Activated CD8-positive, alpha-beta memory T cell treated with anti-CD3 and anti-CD28 coated beads, Interleukin-2, amount 10 ng/mL, durations not matched to agents 7 days and 5 days (primary cell): ENCODE data around the gene ZCCHC17. TPM values are rescaled to one million over a fixed set of nuclear protein-coding genes. Genes with fewer than 3 reads are reported as not detected.

Experiments used
- ATAC-seq: fragments of 150-1000 bp; cut with Tn5 transposase; one replicate; pipeline ENCODE4 v1.10.0; 2021; ENCODE audit warnings: moderate library complexity
- CTCF ChIA-PET: fragments of 350-600 bp; sonication (Branson Sonifier 250); formaldehyde crosslinking; loops from one replicate; lab custom pipeline; 2021; ENCODE audit warnings: antibody characterized with exemption; lab: Charles Lee
- DNase-seq: peaks from one replicate; pipeline ENCODE4 v3.0.0-alpha.2; 2020
- H3K27ac Mint-ChIP-seq: one replicate; pipeline ENCODE4 v1.8.0; 2021; ENCODE audit warnings: mild to moderate bottlenecking, mixed read lengths
- H3K27me3 Mint-ChIP-seq: one replicate; pipeline ENCODE4 v1.8.0; 2021; ENCODE audit warnings: mixed read lengths
- H3K36me3 Mint-ChIP-seq: one replicate; pipeline ENCODE4 v1.8.0; 2021; ENCODE audit warnings: mild to moderate bottlenecking, mixed read lengths
- H3K4me1 Mint-ChIP-seq: one replicate; pipeline ENCODE4 v1.8.0; 2021; ENCODE audit warnings: mixed read lengths
- H3K4me3 Mint-ChIP-seq: one replicate; pipeline ENCODE4 v1.8.0; 2021; ENCODE audit warnings: mild to moderate bottlenecking, moderate library complexity, mixed read lengths
- H3K9me3 Mint-ChIP-seq: one replicate; pipeline ENCODE4 v1.8.0; 2022; ENCODE audit warnings: low read depth, mixed read lengths
- total RNA-seq, 2 experiments: library from RNA; stranded (reverse); gene quantifications; one replicate each; pipeline ENCODE4 v1.2.3, GENCODE V29; 2021

The ZCCHC17 gene
- total RNA-seq, 2 experiments from 2014 or later: 23.7 to 24.0 TPM

DNA sequence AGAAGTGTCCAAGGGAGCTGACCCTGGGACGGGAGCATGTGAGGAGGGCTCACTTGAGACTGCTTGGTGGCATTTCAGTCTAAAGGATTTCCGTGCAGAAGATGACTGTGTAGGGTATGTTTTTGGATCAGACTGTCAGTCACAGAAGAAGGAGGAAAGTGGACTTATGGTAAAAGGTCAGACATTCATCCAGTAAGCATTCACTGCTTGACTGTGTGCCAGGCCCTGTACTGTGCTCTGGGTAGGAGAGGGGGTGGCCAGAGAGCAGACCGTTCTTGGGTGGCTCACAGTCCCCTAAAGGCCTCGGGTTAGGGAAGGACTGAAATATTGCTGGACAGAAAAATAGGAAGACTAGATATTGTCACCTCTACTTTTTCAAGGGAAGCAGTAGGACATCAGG is 114.0 kb downstream of the ZCCHC17 start:
- CTCF ChIA-PET: interaction anchor here (2.9 kb wide), 1 partner anchor 16 kb away, joined by 10 read pairs; no protein-coding TSS in a partner anchor
- H3K36me3 Mint-ChIP-seq: peaks cover 1% of the 10 kb centered on the region
- H3K27me3 Mint-ChIP-seq: peaks cover 58% of the 10 kb centered on the region
- H3K27ac Mint-ChIP-seq: no peak overlapping the region
- no peak overlapping the region for H3K4me3 Mint-ChIP-seq
- no peak for ATAC-seq
- H3K4me1 Mint-ChIP-seq: peaks cover 9% of the 10 kb centered on the region
- DNase-seq: no peak
- H3K9me3 Mint-ChIP-seq: no peaks in the 10 kb centered on the region

DNA sequence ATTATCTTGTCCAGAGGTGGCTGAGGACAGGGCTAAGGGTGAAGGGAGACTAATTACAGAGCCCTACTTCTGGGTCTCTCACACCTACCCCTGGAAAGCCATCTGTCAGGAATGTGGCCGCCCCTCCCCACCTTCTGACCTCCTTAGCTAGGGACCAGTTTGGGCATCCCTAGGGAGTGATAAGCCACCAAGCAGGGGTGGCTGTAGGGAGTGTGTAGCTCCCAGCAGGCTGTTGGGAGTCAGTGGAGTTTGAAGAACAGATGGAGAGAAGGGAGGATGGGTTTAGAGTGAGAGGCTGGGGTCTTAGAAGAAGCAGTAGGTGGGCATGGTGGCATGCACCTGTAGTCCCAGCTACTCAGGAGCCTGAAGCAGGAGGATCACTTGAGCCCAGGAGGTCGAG is 115.4 kb downstream of the ZCCHC17 start:
- H3K9me3 Mint-ChIP-seq: no peaks in the 10 kb centered on the region
- CTCF ChIA-PET: interaction anchor here (1.7 to 2.9 kb wide), 2 partner anchors 11 to 17 kb away, joined by 6 to 10 read pairs; no protein-coding TSS in a partner anchor
- H3K27me3 Mint-ChIP-seq: peaks cover 67% of the 10 kb centered on the region

DNA sequence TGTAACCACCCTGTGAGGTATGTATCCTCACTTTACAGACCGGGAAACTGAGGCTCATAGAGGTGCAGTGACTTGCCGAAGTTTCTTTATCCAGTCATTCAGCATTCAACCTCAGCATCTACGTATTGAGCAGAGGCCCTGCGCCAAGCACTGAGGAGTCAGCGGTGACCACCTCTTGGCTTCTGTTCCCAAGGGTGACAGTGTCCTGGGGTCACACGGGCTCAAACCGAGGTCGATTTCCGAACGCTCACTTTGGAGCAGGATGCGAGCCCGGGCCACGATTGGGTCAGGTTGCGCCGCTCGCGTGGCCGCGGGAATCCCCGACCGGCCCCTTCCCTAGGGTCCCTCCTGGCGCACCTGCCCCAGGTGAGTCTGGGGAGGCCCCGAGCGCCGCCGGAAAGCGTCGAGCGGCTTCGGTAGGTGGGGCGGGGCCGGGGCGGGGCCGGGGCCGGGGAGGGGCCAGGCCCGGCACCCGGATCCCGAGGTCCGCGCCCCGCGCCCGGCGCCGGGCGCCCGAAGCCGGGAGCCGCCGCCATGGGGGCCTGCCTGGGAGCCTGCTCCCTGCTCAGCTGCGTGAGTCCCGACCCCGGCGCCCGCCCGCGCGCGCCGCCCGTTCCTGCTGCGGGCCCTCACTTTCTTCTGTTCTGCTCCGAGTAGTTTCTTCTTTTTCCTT is 116.0 kb downstream of the ZCCHC17 start, which contains the start of gene SERINC2:
TSS of gene SERINC2 (plus strand) at position 482 of the 673 bp plus-strand sequence. CDS start at position 535, 53 bp downstream.
- peak within 1 kb of the TSS; percentile 77 for H3K4me3 Mint-ChIP-seq
- H3K27me3 Mint-ChIP-seq: peaks cover 71% of the 10 kb centered on the region
- H3K36me3 Mint-ChIP-seq: peaks cover 1% of the 10 kb centered on the region
- CTCF ChIA-PET: interaction anchor here (1.7 to 2.9 kb wide), 3 partner anchors 10 to 18 kb away, joined by 6 to 7 read pairs (median 7); no protein-coding TSS in a partner anchor
- ATAC-seq: peak; percentile 54
- DNase-seq: no peak
- no peak within 1 kb of the TSS for H3K27ac Mint-ChIP-seq
- peaks cover 9% of the 10 kb centered on the region for H3K4me1 Mint-ChIP-seq
- H3K9me3 Mint-ChIP-seq: no peaks in the 10 kb centered on the region

More for the DNA sequence above, 115.4 kb downstream of the ZCCHC17 start:
- DNase-seq: no peak
- peak overlapping the region; percentile 25 for H3K4me3 Mint-ChIP-seq
- peaks cover 9% of the 10 kb centered on the region for H3K4me1 Mint-ChIP-seq
- ATAC-seq: no peak
- H3K36me3 Mint-ChIP-seq: peaks cover 1% of the 10 kb centered on the region
- no peak overlapping the region for H3K27ac Mint-ChIP-seq

DNA sequence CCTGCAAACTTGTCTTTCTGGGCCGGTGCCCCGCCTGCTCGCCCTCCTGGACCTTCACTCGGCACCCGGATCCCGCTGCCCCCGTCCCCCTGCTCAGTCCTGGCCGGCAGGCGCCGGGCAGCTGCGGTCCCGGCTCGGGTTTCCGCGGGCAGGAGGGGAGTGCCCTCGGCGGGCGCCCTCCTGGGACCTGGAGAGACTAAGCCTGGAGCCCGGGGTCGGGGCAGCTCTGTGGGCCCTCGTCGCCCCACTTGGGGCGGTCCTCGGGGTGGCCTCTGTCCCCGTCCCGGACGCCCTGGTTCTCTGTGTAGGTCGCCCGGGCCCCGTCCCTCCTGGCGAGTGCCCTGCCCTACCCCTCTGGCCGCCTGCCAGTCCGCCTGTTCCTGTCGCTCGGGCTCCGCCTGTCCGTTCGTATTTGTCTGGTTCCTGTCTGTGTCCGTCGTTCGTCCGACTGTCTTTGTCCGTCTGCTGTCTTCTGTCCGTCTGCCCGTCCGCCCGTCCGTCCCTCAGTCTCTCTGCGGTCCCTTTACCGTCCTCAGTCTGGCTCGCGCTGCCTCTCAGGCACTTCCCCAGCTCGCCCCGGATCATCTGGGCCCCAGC is 116.7 kb downstream of the ZCCHC17 start:
- Mint-ChIP-seq H3K36me3 (peaks cover 1% of the 10 kb centered on the region), H3K4me1 (peaks cover 9% of the 10 kb centered on the region), H3K27ac (no peak overlapping the region), H3K27me3 (peaks cover 71% of the 10 kb centered on the region), H3K9me3 (no peaks in the 10 kb centered on the region), H3K4me3 (peak overlapping the region; percentile 77)
- DNase-seq: no peak
- ATAC-seq: peak; percentile 57
- CTCF ChIA-PET: interaction anchor here (1.8 to 2.9 kb wide), 2 partner anchors 9 to 19 kb away, joined by 7 read pairs; no protein-coding TSS in a partner anchor

Other genes with a start within 250 kb of the ZCCHC17 start
- gene PUM1, start 231.3 kb upstream of the ZCCHC17 start, total RNA-seq: 100 to 1,000 TPM; 112 to 113 TPM
- gene NKAIN1, start 57.1 kb upstream of the ZCCHC17 start, total RNA-seq: under 1 TPM; 0.26 to 0.79 TPM
- gene SNRNP40, start 244 bp upstream of the ZCCHC17 start, total RNA-seq: 100 to 1,000 TPM in 1 of 2 experiments, 10 to 100 TPM in 1; 98.6 to 112 TPM
- gene FABP3, start 76.0 kb downstream of the ZCCHC17 start, total RNA-seq: not detected
- under 1 TPM in 1 of 2 experiments, not detected in 1; 0.32 TPM for gene SERINC2, start 116.2 kb downstream of the ZCCHC17 start, total RNA-seq